HCEC 1CT (cell line): ENCODE results near the gene ROBO2.
A peak's percentile ranks its signal among the peaks of the same experiment; 100 is the strongest.

Experiments
- DNase-seq: peaks from one replicate; pipeline ENCODE4 v3.0.0-alpha.2; 2017

The ROBO2 gene

GRCh38 chr3:77191640-77192039 lies 151.7 kb downstream of the ROBO2 start:
- DNase-seq = no peak

- no peak for DNase-seq
Observed at GRCh38 chr3:77195766-77196545, 156.1 kb downstream of the ROBO2 start.

GRCh38 chr3:77197408-77197807 lies 157.5 kb downstream of the ROBO2 start:
- DNase-seq = no peak

- no peak for DNase-seq
Observed at GRCh38 chr3:77203851-77204250, 164.0 kb downstream of the ROBO2 start.

- DNase-seq = no peak
Observed at GRCh38 chr3:77204788-77205187, 164.9 kb downstream of the ROBO2 start.

GRCh38 chr3:77207753-77208152 lies 167.9 kb downstream of the ROBO2 start:
- DNase-seq = no peak

GRCh38 chr3:77222701-77223100 lies 182.8 kb downstream of the ROBO2 start:
- DNase-seq = no peak

- no peak for DNase-seq
Observed at GRCh38 chr3:77227567-77227966, 187.7 kb downstream of the ROBO2 start.

- no peak for DNase-seq
Observed at GRCh38 chr3:77232557-77232956, 192.7 kb downstream of the ROBO2 start.

- DNase-seq = no peak
Observed at GRCh38 chr3:77234004-77234403, 194.1 kb downstream of the ROBO2 start.

- DNase-seq = no peak
Observed at GRCh38 chr3:77236118-77236517, 196.2 kb downstream of the ROBO2 start.

GRCh38 chr3:77240072-77240650 lies 200.3 kb downstream of the ROBO2 start:
- DNase-seq = no peak

GRCh38 chr3:77242371-77242770 lies 202.5 kb downstream of the ROBO2 start:
- DNase-seq = no peak

- DNase-seq = no peak
Observed at GRCh38 chr3:77244981-77245380, 205.1 kb downstream of the ROBO2 start.

GRCh38 chr3:77247061-77247460 lies 207.2 kb downstream of the ROBO2 start:
- DNase-seq = no peak

- DNase-seq = no peak
Observed at GRCh38 chr3:77247817-77248216, 207.9 kb downstream of the ROBO2 start.

- DNase-seq = no peak
Observed at GRCh38 chr3:77248420-77248819, 208.5 kb downstream of the ROBO2 start.

- DNase-seq = no peak
Observed at GRCh38 chr3:77251136-77251535, 211.2 kb downstream of the ROBO2 start.

GRCh38 chr3:77254967-77255831 lies 215.3 kb downstream of the ROBO2 start:
- DNase-seq = peak; percentile 51

GRCh38 chr3:77256584-77257503 lies 216.9 kb downstream of the ROBO2 start:
- DNase-seq = no peak

GRCh38 chr3:77259694-77260093 lies 219.8 kb downstream of the ROBO2 start:
- DNase-seq = no peak

GRCh38 chr3:77262361-77262760 lies 222.5 kb downstream of the ROBO2 start:
- DNase-seq = no peak

- no peak for DNase-seq
Observed at GRCh38 chr3:77267589-77267988, 227.7 kb downstream of the ROBO2 start.
